Cardiac muscle cell (in vitro differentiated cells and primary cell): ENCODE measurements around the gene YEATS2. TPM values are rescaled to one million over a fixed set of nuclear protein-coding genes. Genes with fewer than 3 reads are reported as not detected.

Experiments used
- DNase-seq, 2 donors: peaks; one replicate each; pipeline versions ENCODE4 v3.0.0 to v3.0.0-alpha.2; 2010 to 2017; ENCODE audit warnings: low read depth in 1 of 2, low spot score in 1 of 2
- H3K27ac ChIP-seq: fragments of 200-600 bp; sonication (generic); 2 replicates; pipeline ENCODE4 v1.5.1; 2016
- H3K27me3 ChIP-seq: fragments of 200-600 bp; sonication (generic); 2 replicates; pipeline ENCODE4 v1.6.0; 2016; ENCODE audit warnings: control low read depth
- H3K36me3 ChIP-seq: fragments of 200-600 bp; sonication (generic); 2 replicates; pipeline ENCODE4 v1.5.1; 2016; ENCODE audit warnings: control low read depth
- H3K4me1 ChIP-seq: fragments of 200-600 bp; sonication (generic); 2 replicates; pipeline ENCODE4 v1.8.1; 2017; ENCODE audit warnings: low read depth, mild to moderate bottlenecking, mixed run types
- H3K4me3 ChIP-seq: fragments of 200-600 bp; sonication (generic); 2 replicates; pipeline ENCODE4 v1.5.1; 2016; ENCODE audit warnings: mild to moderate bottlenecking
- H3K9me3 ChIP-seq: fragments of 200-600 bp; sonication (generic); 2 replicates; pipeline ENCODE4 v1.5.1; 2017; ENCODE audit warnings: low read depth, mild to moderate bottlenecking, control low read depth
- CTCF ChIP-seq: IDR thresholded peaks from 2 replicates; pipeline ENCODE4 v1.5.1; 2012; ENCODE audit warnings: low read depth, mild to moderate bottlenecking, low read length
- polyA plus RNA-seq: library from polyadenylated mRNA; unstranded; fragments of >200 nt; fragmentation: Nextera tagmentation; extraction: Ambion mirVana; gene quantifications from 2 replicates; pipeline ENCODE4 v1.2.1, GENCODE V29; 2016
- total RNA-seq: library from RNA; depleted of rRNA; stranded (reverse); fragments of >200 nt; gene quantifications from 2 replicates; pipeline ENCODE4 v1.2.3, GENCODE V29; 2016

Gene YEATS2
- total and polyA plus RNA-seq, 2 experiments from 2014 or later, result 15.7 to 34.9 TPM

DNA sequence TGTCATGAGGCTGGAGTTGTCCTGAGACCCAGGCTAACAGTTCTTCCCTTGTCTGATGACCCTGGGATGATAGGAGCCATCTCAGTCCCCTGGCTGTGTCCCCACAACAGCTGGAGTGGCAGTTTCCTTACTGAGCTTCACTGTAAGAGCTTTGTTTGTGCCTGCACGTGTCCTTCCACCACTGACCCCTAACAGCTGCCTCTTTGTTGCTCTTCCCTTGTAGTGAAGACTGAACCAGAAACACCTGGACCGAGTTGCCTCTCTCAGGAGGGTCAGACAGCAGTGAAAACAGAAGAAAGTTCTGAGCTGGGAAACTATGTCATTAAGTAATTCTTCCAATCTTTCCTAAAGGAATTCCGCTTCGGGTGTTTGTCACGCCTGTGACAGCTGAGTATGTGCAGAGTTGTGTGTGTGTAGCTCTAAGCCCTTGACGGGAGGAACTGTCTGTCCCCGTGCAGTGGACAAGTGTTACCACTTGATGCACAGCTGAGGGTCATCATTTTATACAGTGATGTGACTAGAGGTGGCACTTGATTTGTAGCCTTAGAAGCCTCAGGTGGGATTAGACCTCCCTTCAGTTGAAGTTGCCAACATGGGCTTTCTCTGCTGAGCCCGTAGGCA is 102.8 kb downstream of the YEATS2 start:
- Histone ChIP-seq H3K36me3 (peaks cover 67% of the 10 kb centered on the region), H3K27me3 (no peaks in the 10 kb centered on the region)

DNA sequence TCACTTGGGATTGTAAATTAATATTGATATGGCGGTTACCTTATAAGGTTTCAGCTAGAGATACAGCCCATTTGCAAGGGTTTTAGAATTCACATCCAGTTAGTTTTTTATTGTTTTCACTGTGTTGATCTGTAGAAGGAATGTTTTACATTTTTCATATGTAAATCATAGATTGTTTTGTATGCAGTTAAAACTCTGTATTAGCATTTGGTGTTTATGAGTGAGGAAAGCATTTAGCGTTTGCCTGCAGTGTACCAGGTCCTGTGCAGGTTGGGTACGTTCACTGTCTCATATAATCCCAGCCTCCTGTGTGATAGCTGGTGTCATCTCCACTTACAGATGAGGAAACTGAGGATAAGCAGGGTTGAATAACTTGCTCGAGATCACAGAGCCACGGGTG is 104.0 kb downstream of the YEATS2 start:
- H3K9me3 ChIP-seq, result no peaks in the 10 kb centered on the region
- TF ChIP-seq CTCF, result no peak

More for the DNA sequence above, 102.8 kb downstream of the YEATS2 start:
- no peak for TF ChIP-seq CTCF
- Histone ChIP-seq H3K4me1 (no peaks in the 10 kb centered on the region), H3K9me3 (no peaks in the 10 kb centered on the region), H3K27ac (peak overlapping the region; percentile 30), H3K4me3 (no peak overlapping the region)
- no peak for DNase-seq

DNA sequence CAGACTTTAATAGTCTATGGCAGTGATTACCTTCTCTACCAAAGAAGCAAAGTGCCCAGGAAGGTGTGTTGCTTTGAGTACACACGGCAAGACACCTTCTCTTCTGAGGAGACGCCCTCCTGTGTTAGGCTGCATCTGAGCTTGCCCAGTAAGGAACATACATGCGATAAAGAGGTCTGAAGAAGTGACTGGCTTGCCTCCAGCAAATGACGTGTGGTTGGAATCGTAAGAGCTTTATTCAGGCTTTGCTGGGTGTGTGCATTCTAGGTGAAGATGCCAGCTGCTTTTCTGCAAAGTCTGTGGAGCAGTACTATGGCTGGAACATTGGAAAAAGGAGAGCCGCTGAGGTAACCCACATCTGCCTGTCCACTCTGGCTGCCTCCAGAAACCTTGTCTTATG is 105.4 kb downstream of the YEATS2 start:
- H3K4me1 ChIP-seq, result no peaks in the 10 kb centered on the region
- H3K27me3 ChIP-seq, result no peaks in the 10 kb centered on the region
- H3K4me3 ChIP-seq, result no peak overlapping the region
- no peak overlapping the region for H3K27ac ChIP-seq
- peak in 1 of 2 donors; percentile 36 for DNase-seq
- peaks cover 81% of the 10 kb centered on the region for H3K36me3 ChIP-seq
- no peaks in the 10 kb centered on the region for H3K9me3 ChIP-seq
- no peak for TF ChIP-seq CTCF

More for the DNA sequence above, 104.0 kb downstream of the YEATS2 start:
- Histone ChIP-seq H3K4me1 (no peaks in the 10 kb centered on the region), H3K27ac (no peak overlapping the region), H3K27me3 (no peaks in the 10 kb centered on the region), H3K36me3 (peaks cover 77% of the 10 kb centered on the region), H3K4me3 (no peak overlapping the region)
- no peak for DNase-seq

- Histone ChIP-seq H3K27me3 (no peaks in the 10 kb centered on the region), H3K4me1 (no peaks in the 10 kb centered on the region), H3K27ac (no peak overlapping the region), H3K9me3 (no peaks in the 10 kb centered on the region), H3K4me3 (no peak overlapping the region), H3K36me3 (peaks cover 70% of the 10 kb centered on the region)
- no peak for TF ChIP-seq CTCF
- no peak for DNase-seq
Observed at GRCh38 chr3:183807209-183807728, 109.7 kb downstream of the YEATS2 start.

- no peaks in the 10 kb centered on the region for H3K9me3 ChIP-seq
- TF ChIP-seq CTCF, result no peak
- DNase-seq, result no peak
- no peaks in the 10 kb centered on the region for H3K27me3 ChIP-seq
- peaks cover 65% of the 10 kb centered on the region for H3K36me3 ChIP-seq
- no peak overlapping the region for H3K4me3 ChIP-seq
- H3K4me1 ChIP-seq, result no peaks in the 10 kb centered on the region
- H3K27ac ChIP-seq, result no peak overlapping the region
Observed at GRCh38 chr3:183807881-183808280, 110.3 kb downstream of the YEATS2 start.
